K562 (cell line): ENCODE measurements around the gene RPS19BP1. TPM values are rescaled to one million over a fixed set of nuclear protein-coding genes. Genes with fewer than 3 reads are reported as not detected.

ENCODE experiments used
- GATAD2A ChIP-seq: fragments of 450-650 bp; IDR thresholded peaks from 2 replicates; pipeline ENCODE4 v1.6.1; 2017
- HDAC8 ChIP-seq: fragments of 450-650 bp; IDR thresholded peaks from 2 replicates; pipeline ENCODE4 v1.6.1; 2016; ENCODE audit warnings: mild to moderate bottlenecking, missing genetic modification characterization, moderate library complexity, missing compliant biosample characterization
- IFI16 ChIP-seq: fragments of 250-450 bp; sonication (Bioruptor Pico); IDR thresholded peaks from 2 replicates; pipeline ENCODE4 v2.1.2; 2022; ENCODE audit warnings: mild to moderate bottlenecking, inconsistent platforms
- MYC ChIP-seq, 2 experiments: fragments of 250-450 bp in 1 of 2; sonication (Bioruptor Pico) in 1 of 2; IDR thresholded peaks; 2 replicates each; pipeline versions ENCODE4 v1.5.1 to v1.6.1; 2012 to 2021; ENCODE audit warnings: low read depth in 2 of 2, borderline replicate concordance in 1 of 2, improper control_type of control experiment in 1 of 2, low read length in 1 of 2, mild to moderate bottlenecking in 1 of 2, moderate library complexity in 1 of 2
- NR4A1 ChIP-seq, 2 experiments: fragments of 250-450 bp in 1 of 2; fragments of 450-650 bp in 1 of 2; sonication (Bioruptor Pico) in 1 of 2; IDR thresholded peaks; 2 replicates each; pipeline versions ENCODE4 v1.4.0 to v1.6.1; 2016 to 2020; ENCODE audit warnings: mild to moderate bottlenecking in 2 of 2, missing compliant biosample characterization in 1 of 2, missing genetic modification characterization in 1 of 2, moderate library complexity in 1 of 2
- NRF1 ChIP-seq, 2 experiments: fragments of 450-650 bp; IDR thresholded peaks in 1 of 2; conservative IDR thresholded peaks in 1 of 2; 2 replicates each; pipeline ENCODE4 v1.6.1; 2014; ENCODE audit warnings: mild to moderate bottlenecking in 2 of 2
- POLR2B ChIP-seq: fragments of 450-650 bp; IDR thresholded peaks from 2 replicates; pipeline ENCODE4 v1.6.1; 2018; ENCODE audit warnings: low read depth; ENCODE audit not compliant: partially characterized antibody
- SFPQ ChIP-seq: fragments of 200-400 bp; formaldehyde crosslinking; IDR thresholded peaks from 2 replicates; pipeline ENCODE4 v1.6.1; 2017; ENCODE audit warnings: mild to moderate bottlenecking, low read depth, low read length, moderate library complexity
- STAT5B ChIP-seq: fragments of 250-450 bp; sonication (Bioruptor Pico); IDR thresholded peaks from 2 replicates; pipeline ENCODE4 v1.8.0; 2021; ENCODE audit warnings: mild to moderate bottlenecking, inconsistent platforms
- YBX1 ChIP-seq: fragments of 450-650 bp; IDR thresholded peaks from 2 replicates; pipeline ENCODE4 v1.7.1; 2016; ENCODE audit warnings: mild to moderate bottlenecking
- ZBTB40 ChIP-seq, 2 experiments: fragments of 450-650 bp in 1 of 2; sonication (generic) in 1 of 2; formaldehyde crosslinking in 1 of 2; IDR thresholded peaks; 2 replicates each; pipeline versions ENCODE4 v1.7.1 to v1.9.0; 2016 to 2022; ENCODE audit warnings: inconsistent platforms in 1 of 2, mild to moderate bottlenecking in 1 of 2, missing genetic modification reagents in 1 of 2
- ZNF146 ChIP-seq: IDR thresholded peaks from one replicate; pipeline ENCODE4 v1.6.1; 2018; ENCODE audit warnings: missing compliant biosample characterization; ENCODE audit not compliant: unreplicated experiment
- polyA plus RNA-seq, 8 experiments: library from polyadenylated mRNA; depleted of rRNA in 4 of 8; stranded (reverse) in 5 of 8; unstranded in 3 of 8; fragments of >200 nt; fragmentation: Nextera tagmentation in 2 of 8; fragmentation: Illumina TruSeq in 1 of 8; extraction: Ambion mirVana in 2 of 8; extraction: Trizol in 1 of 8; gene quantifications; 2 replicates each; pipeline versions ENCODE4 v1.2.1 to v1.2.3, GENCODE V29; 2011 to 2014; ENCODE audit warnings: inconsistent platforms in 1 of 8, missing spikeins in 1 of 8
- total RNA-seq, 7 experiments: library from RNA; depleted of rRNA in 6 of 7; stranded (reverse); fragments of >200 nt in 6 of 7; fragmentation: Illumina TruSeq in 2 of 7; extraction: Trizol in 2 of 7; gene quantifications; 2 replicates each; pipeline versions ENCODE4 v1.2.1 to v1.2.3, GENCODE V29; 2011 to 2021; ENCODE audit warnings: low replicate concordance in 1 of 7

RPS19BP1 gene
- total and polyA plus RNA-seq, 9 of the 15 experiments (the other 6 are each of a cell fraction or from before 2014, with no cell fraction given): 3.0 to 223 (median 84.3) TPM

GRCh38 chr22:39528681-39529486, 3.7 kb downstream of the RPS19BP1 start (continued):
- peak; percentile 51; the same call in 1 of the 2 replicates for TF ChIP-seq ZBTB40 (IDR thresholded peaks at IDR 0.05)
- no peak for TF ChIP-seq ZBTB40 (CRISPR knock-in tag; IDR thresholded peaks at IDR 0.05)
- no peak for TF ChIP-seq HDAC8 (tag)
- TF ChIP-seq POLR2B: no peak
- TF ChIP-seq GATAD2A: no peak
- TF ChIP-seq MYC (IDR thresholded peaks at IDR 0.05; ENCODE audit: low read depth, low read length): peak; percentile 45
- no peak for TF ChIP-seq MYC (CRISPR knock-in tag; IDR thresholded peaks at IDR 0.05; ENCODE audit: borderline replicate concordance, low read depth)
- TF ChIP-seq SFPQ: no peak
- no peak for TF ChIP-seq ZNF146
- no peak for TF ChIP-seq YBX1
- TF ChIP-seq NRF1 (conservative IDR thresholded peaks at IDR 0.05 in 1 of 2, IDR thresholded peaks at IDR 0.05 in 1 of 2): no peak
- TF ChIP-seq STAT5B (CRISPR knock-in tag): no peak
- TF ChIP-seq NR4A1 (CRISPR knock-in tag; IDR thresholded peaks at IDR 0.05): no peak
- no peak for TF ChIP-seq NR4A1 (tag; IDR thresholded peaks at IDR 0.05)
- TF ChIP-seq IFI16 (CRISPR knock-in tag): no peak
